ENCODE results near the gene ZNF200.
"Not testable (repeated sequence)": the region's sequence is repeated elsewhere in the genome, so short reads cannot be mapped to it uniquely, and the experiment has no call there.

The ZNF200 gene

GRCh38 chr16:3182608-3183444 lies 52.1 kb downstream of the ZNF200 start:
- TF ChIP-seq CTCF (IDR thresholded peaks at IDR 0.05; ENCODE audit: low read length, missing control alignments): peak; percentile 28

GRCh38 chr16:3182293-3182607 lies 52.7 kb downstream of the ZNF200 start:
- not testable (repeated sequence) for DNase-seq (ENCODE audit: low read depth); H3K4me3 ChIP-seq (replicated peaks; ENCODE audit: low read depth, low read length)

More at GRCh38 chr16:3182608-3183444, 52.1 kb downstream of the ZNF200 start:
- peak; percentile 46 for DNase-seq (ENCODE audit: low read depth)
- peak overlapping the region; percentile 45 for H3K4me3 ChIP-seq (replicated peaks; ENCODE audit: low read depth, low read length)

GRCh38 chr16:3180445-3180878 lies 54.5 kb downstream of the ZNF200 start:
- no peak overlapping the region for H3K4me3 ChIP-seq (replicated peaks; ENCODE audit: low read depth, low read length)
- no peak for DNase-seq (ENCODE audit: low read depth)
- no peak for TF ChIP-seq CTCF (IDR thresholded peaks at IDR 0.05; ENCODE audit: low read length, missing control alignments)

- TF ChIP-seq CTCF (IDR thresholded peaks at IDR 0.05; ENCODE audit: low read length, missing control alignments): no peak
- no peak overlapping the region for H3K4me3 ChIP-seq (replicated peaks; ENCODE audit: low read depth, low read length)
- DNase-seq (ENCODE audit: low read depth): no peak
Measured at GRCh38 chr16:3179651-3180050, 55.3 kb downstream of the ZNF200 start.

- TF ChIP-seq CTCF (IDR thresholded peaks at IDR 0.05; ENCODE audit: low read length, missing control alignments): no peak
- H3K4me3 ChIP-seq (replicated peaks; ENCODE audit: low read depth, low read length): no peak overlapping the region
- no peak for DNase-seq (ENCODE audit: low read depth)
Measured at GRCh38 chr16:3175157-3176093, 59.5 kb downstream of the ZNF200 start.

- no peak for TF ChIP-seq CTCF (IDR thresholded peaks at IDR 0.05; ENCODE audit: low read length, missing control alignments)
- H3K4me3 ChIP-seq (replicated peaks; ENCODE audit: low read depth, low read length): no peak overlapping the region
- DNase-seq (ENCODE audit: low read depth): no peak
Measured at GRCh38 chr16:3174618-3175148, 60.3 kb downstream of the ZNF200 start.

Measured in fibroblast of pulmonary artery (primary cell).